OCI-LY3 (cell line): ENCODE measurements around the gene SNF8.

Experiments used
- CTCF ChIP-seq: fragments of 200-600, 300-600 bp; sonication (generic); IDR thresholded peaks from 2 replicates; pipeline ENCODE4 v1.5.1; 2014; ENCODE audit warnings: antibody characterized with exemption, low read length, low read depth
- EZH2phosphoT487 ChIP-seq: fragments of 200-600 bp; shearing (Covaris generic); IDR thresholded peaks from 2 replicates; pipeline ENCODE4 v1.6.1; 2018; ENCODE audit warnings: antibody characterized with exemption, mixed run types, low read depth

GRCh38 chr17:48930435-48930873 is 14.2 kb downstream of the SNF8 start:
- TF ChIP-seq CTCF: no peak
- no peak for TF ChIP-seq EZH2phosphoT487
